GM21576 (cell line): Measurements from ENCODE around the gene PARP1.

ENCODE experiments used
- ATAC-seq: cut with Tn5 transposase; IDR thresholded peaks from one replicate; pipeline ENCODE4 v1.9.1; 2021; ENCODE audit warnings: mild to moderate bottlenecking, moderate library complexity; ENCODE audit not compliant: unreplicated experiment

Gene PARP1

DNA sequence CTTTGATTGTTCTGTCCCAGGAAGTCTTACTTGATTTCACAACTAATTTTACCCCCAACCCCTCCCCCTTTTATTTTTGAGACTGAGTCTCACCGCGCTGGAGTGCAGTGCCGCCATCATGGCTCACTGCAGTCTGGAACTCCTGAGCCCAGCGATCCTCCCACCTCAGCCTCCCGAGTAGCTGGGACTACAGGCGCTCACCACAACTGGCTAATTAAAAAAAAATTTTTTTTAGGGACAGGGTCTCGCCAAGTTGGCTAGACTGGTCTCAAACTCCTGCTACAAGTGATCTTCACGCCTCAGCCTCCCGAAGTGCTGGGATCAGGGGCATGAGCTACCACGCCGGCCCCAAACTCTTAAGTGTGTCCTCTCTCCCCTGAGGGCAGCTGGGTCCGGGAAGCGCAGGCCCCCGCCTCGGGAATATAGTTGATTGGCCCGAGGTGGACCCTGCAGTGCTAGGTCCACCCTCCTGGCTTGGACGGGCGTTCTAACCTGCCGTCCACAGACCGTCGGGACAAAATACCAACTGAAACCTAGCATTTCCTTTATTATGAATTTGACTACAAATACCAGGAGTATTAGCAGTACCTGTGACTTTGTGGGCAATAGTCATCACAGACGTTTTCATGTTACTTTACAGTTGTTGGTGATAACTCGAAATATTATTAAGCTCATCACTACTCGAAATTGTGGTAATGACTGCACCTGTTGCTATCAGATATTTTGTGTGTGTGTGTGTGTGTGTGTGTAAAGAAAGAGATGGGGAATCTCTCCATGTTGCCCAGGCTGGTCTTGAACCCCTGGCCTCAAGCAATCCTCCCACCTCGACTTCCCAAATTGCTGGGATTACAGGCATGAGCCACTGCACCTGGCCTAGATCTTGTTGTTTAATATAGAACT, 642 bp upstream of the PARP1 start:
- ATAC-seq, result no peak

DNA sequence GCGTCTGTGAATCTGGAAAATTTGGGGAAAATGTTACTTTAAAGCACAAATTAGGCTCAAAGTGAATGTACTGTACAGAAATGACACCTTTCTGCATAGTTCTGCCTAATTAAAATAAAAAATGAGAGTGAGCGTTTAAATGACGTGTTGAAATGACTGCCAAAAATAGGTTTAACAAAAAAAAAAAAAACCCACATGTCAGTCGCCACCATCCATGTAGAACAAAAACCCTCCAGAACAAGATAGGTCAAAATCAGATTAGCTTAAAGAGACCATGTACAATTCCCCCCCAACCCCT, 745 bp downstream of the PARP1 start:
- ATAC-seq, result no peak

DNA sequence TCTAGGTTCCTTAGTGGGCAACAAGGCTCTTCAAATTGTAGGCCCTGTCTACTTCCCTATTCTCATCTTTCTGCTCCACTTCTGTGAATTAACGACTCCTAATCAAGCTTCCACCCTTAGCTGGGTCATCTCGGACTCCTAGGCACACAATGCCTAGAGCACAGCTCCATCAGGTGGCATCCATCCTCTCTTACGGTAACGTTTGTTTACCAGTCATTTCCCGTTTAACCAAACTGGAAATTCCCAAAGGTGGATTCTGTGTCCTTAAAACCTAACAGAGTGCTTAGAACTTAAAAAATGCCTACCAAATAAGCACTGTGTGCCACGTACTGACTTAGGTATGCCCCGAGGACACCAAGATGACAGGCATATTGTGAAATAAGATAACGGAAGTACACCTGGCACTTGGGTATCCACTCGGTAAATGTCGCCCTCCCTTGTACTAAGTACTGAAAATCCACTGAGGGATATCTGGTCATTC, 1.5 kb downstream of the PARP1 start:
- ATAC-seq, result no peak

DNA sequence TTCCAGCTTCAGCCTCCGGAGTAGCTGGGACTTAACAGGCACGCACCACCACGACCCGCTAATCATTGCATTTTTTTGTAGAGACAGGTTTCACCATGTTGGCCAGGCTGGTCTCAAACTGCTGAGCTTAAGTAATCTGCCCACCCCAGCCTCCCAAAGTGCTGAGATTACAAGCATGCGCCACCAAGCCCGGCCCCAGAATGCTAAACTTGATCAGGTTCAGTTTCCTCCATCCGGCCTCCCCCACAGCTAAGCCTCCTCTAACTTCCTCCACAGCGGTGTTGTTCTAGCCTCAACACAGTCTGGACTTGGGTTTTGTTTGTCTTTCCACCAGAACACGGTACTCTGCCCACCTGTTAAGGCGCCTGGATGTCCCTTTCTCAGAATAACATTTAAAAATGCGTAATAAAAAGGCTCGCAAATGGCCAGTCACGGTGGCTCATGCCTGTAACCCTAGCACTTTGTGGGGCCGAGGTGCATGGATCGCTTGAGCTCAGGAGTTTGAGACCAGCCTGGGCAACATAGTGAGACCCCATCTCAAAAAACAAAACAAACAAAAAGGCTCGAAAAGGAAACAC, 2.4 kb downstream of the PARP1 start:
- ATAC-seq, result peak; percentile 28

DNA sequence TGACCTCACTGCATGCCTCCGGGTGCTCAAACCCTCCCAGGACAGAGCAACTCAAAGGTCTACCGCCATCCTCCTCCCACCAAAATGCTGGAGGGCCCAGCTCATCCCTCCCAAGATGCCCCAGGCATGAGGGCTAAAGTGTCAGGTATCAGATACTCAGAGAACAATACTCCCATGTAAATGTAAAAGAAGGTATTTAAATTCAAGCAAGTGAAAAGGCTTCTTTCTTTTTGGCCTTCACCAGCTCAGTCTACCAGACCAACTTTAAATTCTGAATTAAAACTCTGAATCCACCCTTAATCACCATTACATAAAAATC, 3.0 kb downstream of the PARP1 start:
- no peak for ATAC-seq

DNA sequence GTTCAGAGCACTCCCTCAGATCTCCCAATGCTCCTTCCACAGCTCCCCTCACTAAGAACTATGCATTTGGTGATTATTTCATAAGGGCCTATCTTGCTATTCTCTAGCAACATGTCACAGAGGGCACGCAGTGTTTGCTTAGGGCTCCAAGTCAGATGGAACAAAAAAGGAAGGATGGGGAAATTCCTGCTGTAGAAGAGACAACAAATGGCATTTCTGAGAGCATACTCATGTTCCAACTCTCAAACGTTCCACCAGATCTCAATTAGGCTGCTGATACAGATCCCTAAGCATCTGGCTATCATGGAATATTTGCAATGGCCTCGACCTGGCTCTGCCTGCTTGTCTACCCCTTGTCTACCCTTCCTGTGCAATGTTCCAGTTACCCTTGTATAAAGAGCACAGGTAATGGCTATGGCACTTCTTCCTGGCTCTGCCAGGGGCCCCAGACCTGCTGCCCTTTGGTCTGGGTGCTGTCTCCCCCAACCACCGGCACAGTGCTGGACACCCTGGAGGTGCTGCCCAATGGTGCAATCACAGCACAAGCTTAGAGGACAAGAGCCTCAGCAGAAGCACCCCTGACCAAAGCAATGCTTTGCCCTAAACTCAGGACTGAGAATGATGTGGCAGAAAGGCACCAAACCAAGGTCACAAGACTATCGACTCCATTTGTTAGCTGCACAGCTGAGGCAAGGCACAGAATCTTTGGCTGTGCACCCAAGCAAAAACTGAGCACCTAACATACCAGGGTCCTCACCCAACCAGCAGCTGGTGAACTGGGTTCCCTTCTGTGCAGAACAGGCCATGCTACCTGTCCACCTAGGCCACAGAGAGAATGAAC, 3.6 kb downstream of the PARP1 start:
- no peak for ATAC-seq

DNA sequence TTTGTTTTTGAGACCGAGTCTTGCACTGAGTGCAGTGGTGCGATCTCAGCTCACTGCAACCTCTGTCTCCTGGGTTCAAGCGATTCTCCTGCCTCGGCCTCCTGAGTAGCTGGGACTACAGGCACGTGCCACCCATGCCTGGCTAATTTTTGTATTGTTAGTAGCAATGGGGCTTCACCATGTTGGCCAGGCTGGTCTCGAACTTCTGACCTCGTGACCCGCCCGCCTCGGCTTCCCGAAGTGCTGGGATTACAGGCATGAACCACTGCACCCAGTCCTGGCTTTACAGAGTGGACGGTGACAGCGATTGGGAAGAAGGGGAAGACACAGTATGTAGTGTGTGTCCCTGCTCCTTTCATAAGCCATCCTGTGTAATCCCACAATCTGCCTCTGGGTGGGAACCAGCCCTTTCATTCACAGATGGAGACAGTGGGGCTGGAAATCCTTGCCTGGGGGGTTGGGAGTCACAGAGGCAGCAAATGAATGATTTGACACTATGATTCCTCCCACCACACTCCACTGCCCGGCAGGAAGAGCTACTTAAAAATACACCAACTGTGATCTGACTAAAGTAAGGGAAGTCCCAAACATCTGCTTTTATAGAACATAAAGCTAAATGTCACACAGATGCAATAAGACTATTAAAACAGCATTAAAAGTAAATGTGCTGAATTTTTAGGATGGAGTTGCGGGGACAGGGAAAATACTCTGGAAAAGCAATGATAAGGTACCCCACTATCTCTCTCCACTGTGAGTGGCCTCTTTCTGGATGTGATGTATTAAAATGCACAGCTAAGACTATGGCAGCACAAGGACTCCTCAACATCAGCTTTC, 4.5 kb downstream of the PARP1 start:
- ATAC-seq, result no peak

DNA sequence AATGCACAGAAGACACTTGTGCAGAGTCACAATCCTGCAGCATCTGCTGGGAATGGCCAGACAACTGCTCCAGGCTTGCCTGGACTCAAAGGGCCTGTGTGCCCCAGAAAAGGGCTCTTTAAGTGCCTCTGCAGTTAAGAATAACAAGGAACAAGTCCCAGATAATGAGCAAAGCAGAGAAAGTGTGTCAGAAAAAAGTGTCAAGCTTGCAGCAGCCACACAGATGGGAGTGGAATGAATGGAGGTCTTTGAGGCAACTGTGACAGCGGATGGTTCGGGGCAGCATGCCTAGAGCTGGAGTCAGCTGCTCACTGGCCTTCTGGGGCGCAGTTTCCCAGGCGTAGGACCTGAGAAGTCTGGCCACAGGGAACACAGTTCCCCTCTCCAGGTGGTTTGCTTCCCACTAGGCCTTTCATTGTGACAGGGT, 5.1 kb downstream of the PARP1 start:
- no peak for ATAC-seq

DNA sequence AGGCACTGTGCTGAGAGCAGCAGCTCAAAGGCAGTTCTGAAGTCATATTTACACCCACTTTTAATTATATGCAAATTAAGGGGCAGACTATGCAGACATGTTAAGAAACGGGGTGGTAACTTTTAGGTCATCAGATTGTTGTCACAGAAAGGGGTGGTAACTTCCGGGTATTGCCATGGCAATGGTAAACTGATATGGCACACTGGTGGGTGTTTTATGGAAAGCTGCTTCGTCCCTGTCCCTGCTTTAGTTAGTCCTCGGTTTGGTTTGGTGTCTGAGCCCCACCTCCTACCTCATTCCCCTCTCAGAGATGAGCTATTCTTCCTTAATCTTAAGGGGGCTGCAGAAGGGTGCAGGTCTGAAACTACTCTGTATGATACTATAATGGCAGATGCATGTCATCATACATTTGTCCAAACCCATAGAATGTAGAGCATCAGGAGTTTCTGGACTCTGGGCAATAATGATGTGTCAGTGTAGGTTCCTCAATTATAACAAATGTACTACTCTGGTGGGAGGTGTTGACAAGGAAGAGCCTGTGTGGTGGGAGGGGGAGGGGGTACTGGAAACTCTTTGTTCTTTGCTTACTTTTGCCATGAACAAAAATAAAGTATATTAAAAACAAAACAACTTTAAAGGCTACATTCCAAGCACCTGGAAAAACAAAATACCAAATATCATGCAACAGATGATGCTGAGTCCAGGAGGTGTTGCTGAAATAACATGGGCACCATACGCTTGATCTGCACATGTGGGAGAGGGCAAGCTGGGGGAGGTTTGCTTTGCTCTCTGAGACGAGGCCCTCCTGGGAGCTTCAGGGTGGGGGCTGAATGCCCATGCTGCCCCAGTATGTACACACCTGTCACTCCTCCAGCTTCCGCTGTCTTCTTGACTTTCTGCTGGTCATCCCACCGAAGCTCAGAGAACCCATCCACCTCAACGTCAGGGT, 6.3 kb downstream of the PARP1 start:
- no peak for ATAC-seq

DNA sequence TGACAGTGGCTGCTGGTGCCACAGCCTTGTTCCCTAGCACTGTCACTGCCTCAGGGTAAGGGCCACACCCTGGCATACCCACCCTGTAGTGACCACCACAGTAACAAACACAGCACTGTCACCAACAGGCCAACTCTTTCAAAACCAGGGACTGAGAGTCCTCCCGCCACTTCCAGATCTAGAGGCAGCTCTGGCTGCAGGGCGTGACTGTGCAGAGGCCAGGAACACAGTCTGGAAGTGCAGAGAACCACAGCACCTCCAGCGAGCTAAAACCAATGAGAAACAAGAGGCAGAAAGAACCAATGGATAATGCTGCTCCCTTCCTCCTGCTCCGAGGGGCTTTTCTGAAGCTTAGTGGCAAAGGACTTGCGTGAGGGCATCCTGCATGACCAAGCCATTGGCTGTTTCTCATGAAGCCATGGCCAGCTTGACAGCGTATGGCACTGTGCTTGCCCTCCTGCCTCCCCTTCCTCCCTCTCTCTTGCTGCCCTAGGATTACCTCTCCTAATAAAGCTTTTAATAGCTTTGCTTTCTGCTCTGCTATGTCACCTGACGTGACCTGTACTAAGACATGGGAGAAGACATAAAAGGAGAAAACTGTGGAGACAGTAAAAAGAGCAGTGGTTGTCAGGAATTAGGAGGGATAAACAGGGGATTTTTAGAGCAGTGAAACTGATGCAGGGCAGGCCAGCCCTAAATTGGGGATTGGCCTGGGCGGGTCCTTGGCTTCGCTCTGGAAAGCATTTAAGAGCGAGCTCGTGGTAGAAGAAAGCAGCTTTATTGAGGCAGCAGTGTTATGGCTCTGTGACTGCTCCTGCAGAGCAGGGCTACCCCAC, 7.2 kb downstream of the PARP1 start:
- ATAC-seq, result no peak

DNA sequence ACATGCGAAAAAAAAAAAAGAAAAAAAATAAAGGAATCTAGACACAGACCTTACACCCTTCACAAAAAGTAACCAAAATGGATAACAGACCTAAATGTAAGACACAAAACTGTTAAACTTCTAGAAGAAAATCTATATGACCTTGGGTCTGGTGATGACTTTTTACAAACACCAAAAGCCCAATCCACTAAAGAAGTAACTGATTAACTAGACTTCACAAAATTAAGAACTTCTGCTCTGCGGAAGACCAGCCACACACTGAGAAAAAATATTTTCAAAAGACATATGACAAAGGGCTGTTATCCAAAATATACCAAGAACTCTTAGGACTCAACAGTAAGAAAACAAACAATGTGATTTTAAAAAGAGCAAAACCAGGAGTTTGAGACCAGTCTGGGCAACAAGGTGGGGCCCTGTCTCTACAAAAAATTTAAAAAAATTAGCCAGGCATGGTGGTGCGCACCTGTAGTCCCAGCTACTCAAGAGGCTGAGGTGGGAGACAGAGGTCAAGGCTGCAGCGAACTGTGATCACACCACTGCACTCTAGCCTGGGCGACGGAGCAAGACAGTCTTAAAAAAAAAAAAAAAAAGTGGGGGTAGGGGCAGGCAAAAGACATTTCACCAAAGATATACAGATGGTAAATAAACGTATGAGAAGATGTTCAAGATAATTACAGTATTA, 9.8 kb downstream of the PARP1 start:
- ATAC-seq, result no peak

DNA sequence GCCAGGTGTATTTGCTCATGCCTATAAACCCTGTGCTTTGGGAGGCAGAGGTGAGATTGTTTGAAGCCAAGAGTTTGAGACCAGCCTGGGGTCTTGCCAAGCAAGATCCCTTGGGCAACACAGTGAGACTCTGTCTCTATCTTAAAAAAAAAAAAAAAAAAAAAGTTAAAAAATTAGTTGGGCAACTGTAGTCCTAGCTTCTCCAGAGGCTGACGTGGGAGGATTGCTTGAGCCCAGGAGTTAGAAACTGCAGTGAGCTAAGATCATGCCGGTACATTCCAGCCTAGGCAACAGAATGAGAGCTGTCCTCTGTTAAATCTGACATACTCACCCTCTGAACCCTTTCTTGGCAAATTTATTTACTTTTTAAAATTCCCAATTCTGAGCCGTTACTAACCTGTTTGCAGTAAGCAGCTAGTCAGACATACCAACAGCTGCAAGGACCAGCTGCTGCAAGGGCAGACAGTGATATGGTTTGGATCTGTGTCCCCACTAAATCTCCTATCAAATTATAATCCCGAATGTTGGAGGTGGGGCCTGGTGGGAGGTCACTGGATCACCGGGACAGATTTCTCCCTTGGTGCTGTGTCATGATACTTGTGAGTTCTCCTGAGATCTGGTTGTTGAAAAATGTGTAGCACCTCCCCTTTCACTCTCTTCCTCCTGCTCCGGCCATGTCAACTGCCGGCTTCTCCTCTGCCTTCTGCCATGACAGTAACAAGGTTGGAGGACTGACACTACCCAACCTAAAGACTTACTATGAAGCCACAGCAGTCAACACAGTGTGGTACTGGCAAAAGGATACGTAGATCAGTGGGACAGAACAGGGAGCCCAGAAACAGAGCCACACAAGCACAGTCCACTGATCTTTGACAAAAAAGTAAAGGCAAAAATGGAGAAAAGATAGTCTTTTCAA, 10.6 kb downstream of the PARP1 start:
- ATAC-seq, result no peak

DNA sequence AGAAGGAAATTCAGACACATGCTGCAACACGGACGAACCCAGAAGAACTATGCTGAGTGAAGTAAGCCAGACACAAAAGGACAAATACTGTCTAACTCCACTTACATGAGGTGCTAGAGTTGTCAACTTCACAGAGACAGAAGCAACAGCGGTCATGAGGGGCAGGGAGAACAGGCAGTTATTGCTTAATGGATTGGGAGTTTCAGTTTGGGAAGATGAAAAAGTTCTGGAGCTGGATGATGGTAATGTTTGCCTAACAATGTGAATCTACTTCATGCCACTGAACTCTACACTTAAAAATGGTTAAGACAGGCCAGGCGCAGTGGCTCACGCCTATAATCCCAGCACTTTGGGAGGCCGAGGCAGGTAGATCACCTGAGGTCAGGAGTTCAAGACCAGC, 12.1 kb downstream of the PARP1 start:
- ATAC-seq, result no peak

DNA sequence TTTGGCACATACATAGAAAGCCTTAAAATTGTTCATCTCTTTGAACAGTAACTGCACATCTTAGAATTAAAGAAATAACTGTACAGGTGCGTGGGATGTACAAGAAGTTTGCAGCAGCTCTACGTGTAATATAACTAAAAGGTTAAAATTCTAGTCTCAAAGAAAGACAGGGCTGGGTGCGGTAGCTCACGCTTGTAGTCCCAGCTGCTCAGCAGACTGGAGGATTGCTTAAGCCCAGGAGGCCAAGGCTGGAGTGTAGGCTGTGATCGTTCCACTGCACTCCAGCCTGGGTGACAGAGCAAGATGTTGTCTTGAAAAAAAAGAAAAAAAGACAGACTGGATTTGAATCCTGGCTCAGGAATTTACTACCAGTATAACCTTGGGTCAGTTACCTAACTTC, 13.4 kb downstream of the PARP1 start:
- no peak for ATAC-seq

DNA sequence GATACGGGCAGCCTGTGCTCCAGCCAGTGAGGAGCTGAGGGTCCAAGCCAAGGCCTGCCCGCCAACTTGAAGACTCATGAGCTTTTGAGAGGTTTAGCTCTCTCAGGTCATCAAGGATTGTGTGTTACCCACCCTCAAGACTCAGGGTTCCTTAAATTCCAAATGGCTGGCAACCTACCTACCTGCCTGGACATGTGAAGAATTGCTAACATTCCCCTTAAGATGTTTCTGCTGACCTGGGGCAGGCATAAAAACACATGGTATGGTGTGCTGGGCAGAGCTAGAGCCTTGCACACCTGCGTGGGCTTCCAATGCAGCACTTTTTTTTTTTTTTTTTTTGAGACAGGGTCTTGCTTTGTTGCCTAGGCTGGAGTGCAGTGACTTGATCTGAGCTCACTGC, 17.2 kb downstream of the PARP1 start:
- no peak for ATAC-seq

DNA sequence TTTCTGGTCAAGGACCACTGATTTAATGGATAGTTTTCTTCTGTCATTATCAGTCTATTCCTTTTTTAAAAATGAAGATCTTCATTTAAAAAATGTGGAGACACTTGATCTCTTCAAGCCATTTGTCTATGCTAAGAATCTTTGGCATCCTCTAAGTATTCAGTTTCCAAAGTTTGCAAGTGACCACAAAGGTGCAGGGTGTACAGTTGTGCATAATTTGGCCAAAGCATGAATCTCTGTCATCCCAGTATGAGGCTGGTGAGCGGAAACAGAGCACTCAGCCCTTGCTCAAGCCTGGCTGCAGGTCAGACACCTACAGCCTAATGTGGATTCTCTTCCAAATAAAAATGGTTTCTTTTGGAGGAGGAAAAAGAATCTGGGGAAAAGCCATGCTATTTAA, 19.8 kb downstream of the PARP1 start:
- ATAC-seq, result no peak

DNA sequence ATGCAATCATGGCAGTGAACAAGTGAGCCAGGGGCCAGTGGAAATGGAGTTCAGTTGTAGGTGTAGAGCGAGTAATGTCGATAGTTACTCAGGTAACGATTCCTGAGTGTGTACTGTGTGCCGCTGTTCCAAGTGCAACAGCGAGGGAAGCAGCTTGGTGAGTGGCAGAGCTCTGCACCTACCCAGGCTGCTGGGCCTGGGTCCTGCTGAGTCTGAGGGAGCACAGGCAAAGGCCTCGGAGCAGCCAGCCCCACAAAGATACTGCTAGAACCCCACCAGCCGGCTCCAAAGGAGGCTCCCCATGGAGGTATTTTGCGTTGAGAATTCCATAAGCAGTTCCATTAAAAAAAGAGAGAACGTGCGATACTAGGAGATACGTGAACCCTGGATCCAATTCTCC, 23.2 kb downstream of the PARP1 start:
- no peak for ATAC-seq
